Hematopoietic multipotent progenitor cell treated with erythropoietin and hydrocortisone succinate and interleukin-3 and kit ligand, for 6 days (in vitro differentiated cells): ENCODE data around the gene WDR43.

Experiments used
- DNase-seq: peaks from one replicate; pipeline ENCODE4 v3.0.0-alpha.2; 2015

The WDR43 gene

GRCh38 chr2:28894470-28895188 is at the start of gene WDR43:
WDR43 (plus strand) TSS chr2:28894667; CDS start chr2:28894699, 32 bp downstream.
- peak; percentile 98 for DNase-seq

DNA sequence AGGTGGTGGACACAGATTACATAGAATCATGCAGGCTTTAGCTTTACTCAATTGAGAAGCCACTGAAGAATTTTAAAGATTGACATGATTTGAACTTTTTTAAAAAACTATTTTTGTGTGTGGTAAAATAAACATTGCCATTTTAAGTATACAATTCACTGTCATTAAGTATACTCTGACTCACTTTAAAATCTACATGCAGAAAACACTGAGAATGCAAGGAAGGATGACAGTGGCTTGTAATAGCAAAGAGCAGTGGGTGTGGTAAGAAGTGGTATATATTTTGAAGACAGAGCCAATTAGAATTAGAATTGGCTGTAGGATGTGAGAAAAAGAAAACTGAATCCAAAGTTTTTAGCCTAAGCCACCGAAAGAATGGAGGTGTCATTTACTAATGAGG is 39.3 kb upstream of the WDR43 start:
- DNase-seq, result no peak

DNA sequence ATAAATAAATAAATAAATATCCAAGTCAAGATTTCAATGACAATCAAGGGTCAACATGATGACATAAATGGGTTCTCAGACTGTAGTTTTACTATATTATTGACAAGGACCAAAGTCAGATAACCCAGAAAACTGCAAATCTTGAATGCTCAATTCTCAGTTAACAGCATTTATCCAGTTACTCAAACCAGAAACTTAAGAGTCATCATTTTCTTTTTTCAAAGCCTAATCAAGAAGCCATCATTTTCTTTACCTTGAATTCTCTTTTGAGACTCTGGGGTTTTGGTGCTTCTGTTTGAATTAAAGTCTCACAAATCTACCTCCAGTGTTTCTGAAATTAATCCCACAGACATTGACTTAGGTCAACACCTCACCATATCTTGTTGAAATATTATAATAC is 38.5 kb upstream of the WDR43 start:
- DNase-seq, result no peak

DNA sequence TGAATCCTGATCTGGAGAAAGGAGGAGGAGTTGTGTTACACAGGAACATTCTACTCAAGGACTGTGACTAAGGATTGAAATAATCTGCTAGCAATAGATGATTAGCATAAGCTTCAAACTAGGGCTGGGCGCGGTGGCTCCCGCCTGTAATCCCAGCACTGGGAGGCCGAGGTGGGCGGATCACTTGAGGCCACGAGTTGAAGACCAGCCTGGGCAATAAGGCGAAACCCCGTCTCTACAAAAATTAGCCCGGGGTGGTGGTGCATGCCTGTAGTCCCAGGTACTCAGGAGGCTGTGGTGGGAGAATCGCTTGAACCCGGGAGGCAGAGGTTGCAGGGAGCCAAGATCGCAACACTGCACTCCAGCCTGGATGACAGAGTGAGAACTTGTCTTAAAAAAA is 25.9 kb upstream of the WDR43 start:
- peak; percentile 7 for DNase-seq

- peak; percentile 23 for DNase-seq
These were observed 24.8 kb upstream of the WDR43 start for GRCh38 chr2:28869494-28870145.

DNA sequence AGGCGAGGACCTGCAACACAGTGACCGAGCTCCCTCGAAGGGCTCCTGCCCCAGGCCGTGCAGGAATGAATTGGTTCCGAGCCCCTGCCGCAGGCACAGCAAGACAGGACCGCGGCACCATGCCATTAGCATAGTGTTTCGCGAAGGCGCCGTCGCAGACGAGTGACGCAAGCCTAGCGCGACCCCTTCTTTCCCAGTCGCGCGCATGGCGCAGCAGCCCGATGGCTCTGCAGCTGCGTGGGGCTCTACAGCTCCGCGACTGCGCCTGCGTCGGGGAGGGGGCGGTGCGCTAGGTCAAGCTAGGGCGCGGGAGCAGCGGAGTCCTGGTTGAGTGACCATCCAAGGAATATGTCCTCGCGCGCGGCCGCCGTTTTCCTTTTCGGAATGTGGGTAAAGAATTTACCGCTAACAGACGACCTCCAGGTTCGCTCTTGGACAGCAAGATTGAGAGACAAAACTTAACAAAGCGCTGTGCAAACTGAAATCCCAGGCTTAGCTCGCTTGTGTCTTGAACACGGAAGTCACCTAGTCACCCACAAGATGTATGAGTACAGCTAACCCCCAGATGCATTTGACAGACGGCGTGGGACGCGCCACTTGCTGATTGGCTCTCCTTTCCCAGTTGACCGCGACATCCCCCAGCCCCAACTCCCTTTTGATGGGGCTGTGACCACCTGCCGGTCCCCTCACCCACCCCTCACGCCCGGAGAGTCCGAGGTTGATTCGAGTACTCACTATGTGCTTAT is 24.1 kb upstream of the WDR43 start, which contains the start of gene TRMT61B:
TSS of gene TRMT61B (minus strand) at position 164 of the 746 bp plus-strand sequence. CDS start at position 132, 32 bp downstream.
- peak; percentile 96 for DNase-seq

GRCh38 chr2:28871620-28872019 is 22.8 kb upstream of the WDR43 start:
- no peak for DNase-seq

DNA sequence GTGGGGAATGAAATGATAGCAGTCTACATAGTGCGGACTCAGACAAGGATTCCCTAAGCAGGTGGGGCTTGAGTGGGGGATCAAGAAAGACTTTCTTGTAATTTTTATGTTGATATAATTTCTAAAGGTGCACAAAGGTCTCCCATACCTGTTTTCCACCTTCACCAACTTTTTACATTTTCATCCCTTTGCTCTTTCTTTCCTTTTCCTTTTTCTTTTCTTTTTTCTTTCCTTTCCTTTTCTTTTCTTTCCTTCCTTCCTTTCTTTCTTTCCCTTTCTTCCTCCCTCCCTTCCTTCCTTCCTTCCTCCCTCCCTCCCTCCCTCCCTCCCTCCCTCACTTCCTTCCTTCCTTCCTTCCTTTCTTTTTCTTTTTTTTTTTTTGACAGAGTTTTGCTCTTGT is 14.3 kb upstream of the WDR43 start:
- DNase-seq, result no peak

- no peak for DNase-seq
These were observed 979 bp upstream of the WDR43 start for GRCh38 chr2:28893488-28893887.

GRCh38 chr2:28895189-28895893 is 874 bp downstream of the WDR43 start:
- DNase-seq, result peak; percentile 65

DNA sequence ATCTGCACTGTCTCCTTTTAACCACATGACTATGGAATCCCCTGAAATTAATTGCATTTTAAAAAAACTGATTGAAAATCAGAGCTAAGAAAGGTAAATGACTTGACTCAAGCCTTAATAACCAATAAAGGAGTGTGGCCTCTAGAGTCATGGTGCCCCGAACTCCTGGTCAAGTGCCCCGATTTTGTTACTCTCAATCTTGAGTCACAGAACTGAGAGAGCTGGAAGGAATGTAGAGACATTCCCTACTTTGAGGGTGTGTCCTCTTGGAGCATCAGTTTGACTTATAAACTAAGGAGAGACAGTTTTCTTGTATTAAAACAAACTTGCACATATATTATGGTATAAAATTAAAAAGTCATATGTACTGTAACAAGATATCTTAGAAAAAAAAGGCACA is 2.4 kb downstream of the WDR43 start:
- no peak for DNase-seq

- DNase-seq, result peak; percentile 24
These were observed 3.6 kb downstream of the WDR43 start for GRCh38 chr2:28898048-28898447.

DNA sequence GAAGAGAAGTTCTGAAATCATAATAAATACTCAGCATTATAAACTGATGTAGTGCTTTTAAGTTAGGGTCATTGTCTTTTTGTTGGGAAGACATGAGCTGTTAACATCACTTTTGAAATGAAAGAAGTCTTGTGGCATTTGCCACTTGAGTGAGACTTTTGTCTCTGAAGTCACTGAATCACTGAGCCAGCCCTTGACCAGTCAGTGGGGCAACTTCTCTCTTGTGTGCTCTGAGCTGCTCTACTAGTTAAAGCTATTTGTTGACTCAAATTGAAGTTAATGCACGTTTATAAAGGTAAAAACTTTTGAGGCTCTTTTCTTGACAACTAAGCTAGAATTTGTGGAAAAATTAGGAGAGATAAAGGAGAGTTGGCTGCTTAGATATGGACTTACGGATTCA is 6.7 kb downstream of the WDR43 start:
- no peak for DNase-seq

DNA sequence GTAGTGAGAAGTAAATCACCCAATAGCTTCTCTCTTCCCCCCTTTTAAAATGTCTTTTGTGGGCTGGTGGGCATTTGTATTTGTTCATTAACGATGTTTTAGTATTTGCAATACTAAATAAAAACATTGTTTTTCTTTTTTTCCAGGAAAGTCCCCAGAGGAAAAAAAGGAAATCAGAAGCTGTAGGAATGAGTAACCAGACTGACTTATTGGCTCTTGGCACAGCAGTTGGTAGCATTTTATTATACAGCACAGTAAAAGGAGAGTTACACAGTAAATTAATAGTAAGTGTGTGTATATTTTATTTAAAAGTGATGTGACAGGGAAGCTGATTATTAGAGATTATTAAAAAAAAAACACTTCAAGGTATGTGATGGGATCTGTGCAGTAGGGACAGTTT is 7.4 kb downstream of the WDR43 start:
- no peak for DNase-seq

- DNase-seq, result no peak
These were observed 8.1 kb downstream of the WDR43 start for GRCh38 chr2:28902584-28902983.

DNA sequence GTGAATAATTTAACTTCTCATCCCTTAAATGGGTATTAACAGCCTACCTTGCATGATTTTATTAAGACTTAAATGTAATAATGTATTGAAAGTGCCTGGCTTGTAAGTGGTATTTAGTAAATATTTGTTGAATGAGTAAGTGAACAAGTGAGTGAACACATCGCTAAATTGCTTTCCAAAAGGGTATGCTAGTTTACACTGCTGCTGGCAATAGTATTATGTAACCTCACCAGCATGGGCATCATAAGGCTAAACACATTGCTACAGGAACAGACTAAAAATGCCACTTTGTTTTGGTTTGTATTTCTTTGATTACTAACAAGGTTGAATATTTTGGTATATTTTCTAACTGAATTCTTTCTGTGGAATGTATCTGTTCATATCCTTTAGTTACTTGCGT is 9.8 kb downstream of the WDR43 start:
- no peak for DNase-seq

- DNase-seq, result no peak
These were observed 10.5 kb downstream of the WDR43 start for GRCh38 chr2:28904802-28905457.

GRCh38 chr2:28905533-28905932 is 11.1 kb downstream of the WDR43 start:
- no peak for DNase-seq

DNA sequence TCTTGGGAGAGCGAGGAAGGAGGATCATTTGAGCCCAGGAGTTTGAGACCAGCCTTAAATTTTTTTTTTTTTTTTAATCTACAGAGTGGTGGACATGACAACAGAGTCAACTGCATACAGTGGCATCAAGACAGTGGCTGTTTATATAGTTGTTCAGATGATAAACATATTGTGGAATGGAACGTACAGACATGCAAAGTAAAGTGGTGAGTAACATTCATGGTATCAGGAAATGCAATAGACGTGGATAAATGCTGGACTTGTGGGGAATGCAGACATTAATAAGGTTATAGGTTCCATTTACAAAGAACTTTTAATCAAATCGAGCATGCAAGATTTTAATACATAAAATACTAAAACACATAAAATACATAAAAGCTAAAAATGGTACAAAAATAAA is 11.9 kb downstream of the WDR43 start:
- no peak for DNase-seq

- DNase-seq, result no peak
These were observed 12.4 kb downstream of the WDR43 start for GRCh38 chr2:28906821-28907220.

DNA sequence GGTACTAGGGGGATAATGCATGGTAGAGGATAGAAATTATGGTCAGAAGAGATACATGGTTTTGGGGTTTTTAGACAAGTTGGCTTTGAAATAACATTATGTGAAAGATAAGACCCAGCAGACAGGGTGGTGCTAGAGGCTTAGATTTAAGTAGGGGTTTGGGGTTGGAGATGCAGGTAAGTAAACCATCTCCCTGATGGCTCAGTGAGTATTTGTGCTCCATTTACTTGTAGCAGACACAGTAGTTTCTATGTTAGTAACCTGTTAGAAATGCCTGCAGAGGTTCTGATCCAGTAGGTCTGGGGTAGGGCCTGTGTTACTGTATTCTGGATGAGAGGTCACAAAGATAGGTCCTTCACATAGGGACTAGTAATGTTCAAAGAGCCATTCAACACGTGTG is 13.7 kb downstream of the WDR43 start:
- no peak for DNase-seq

DNA sequence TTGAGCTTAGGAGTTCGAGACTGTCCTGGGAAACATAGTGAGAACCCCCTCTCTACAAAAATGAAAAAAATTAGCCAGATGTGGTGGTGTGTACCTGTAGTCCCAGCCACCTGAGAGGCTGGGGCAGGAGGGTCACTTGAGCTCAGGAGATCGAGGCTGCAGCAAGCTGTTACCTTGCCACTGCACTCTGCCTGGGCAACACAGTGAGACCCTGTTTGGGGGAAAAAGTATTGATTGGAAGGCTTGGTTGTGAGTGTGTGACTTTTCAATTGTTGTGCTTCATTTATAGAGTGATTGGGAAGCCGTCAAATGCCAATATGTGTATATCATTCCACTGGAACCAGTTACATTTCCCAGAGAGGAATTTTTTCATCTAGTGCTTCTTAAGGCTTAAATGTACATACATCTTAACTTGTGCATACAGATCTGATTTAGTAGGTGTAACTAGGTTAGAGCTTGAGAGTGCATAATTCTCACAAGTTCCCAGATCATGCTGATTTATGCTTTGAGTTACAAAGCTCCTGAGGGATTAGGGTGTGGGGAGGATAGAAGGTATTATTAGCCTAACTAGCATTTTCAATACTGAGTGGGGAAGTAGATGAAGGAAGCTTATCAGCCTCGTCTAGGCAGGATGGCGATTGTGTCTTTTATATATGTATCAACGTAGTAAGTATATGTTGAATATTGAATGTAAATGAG is 15.3 kb downstream of the WDR43 start:
- DNase-seq, result no peak
